Spleen (tissue), 7 donors: ENCODE measurements around the gene BUB1B.

ENCODE experiments used
- CTCF ChIP-seq, 11 experiments: fragments of 200-600 bp in 7 of 11; fragments of 450-650 bp in 4 of 11; sonication (generic) in 4 of 11; IDR thresholded peaks in 8 of 11; conservative IDR thresholded peaks in 3 of 11; 1 replicate in 7 of 11; 2 replicates in 4 of 11; pipeline versions ENCODE4 v1.4.0 to v1.8.0; 2016 to 2021; ENCODE audit warnings: antibody characterized with exemption in 11 of 11, inconsistent platforms in 4 of 11, mild to moderate bottlenecking in 1 of 11
- POLR2A ChIP-seq, 3 donors: fragments of 450-650 bp; IDR thresholded peaks; one replicate each; pipeline ENCODE4 v1.5.1; 2017; ENCODE audit warnings: antibody characterized with exemption in 3 of 3, mild to moderate bottlenecking in 1 of 3
- POLR2AphosphoS5 ChIP-seq, 3 donors: sonication (generic); formaldehyde crosslinking; IDR thresholded peaks; one replicate each; pipeline ENCODE4 v1.5.1; 2017; ENCODE audit warnings: antibody characterized with exemption in 3 of 3
- donor health status: DM: no; HTN: no; CAD: no; lungs with moderate emphysema.
- donor health status: DM: no; HTN: no; CAD: no.
- donor health status: DM: no; HTN: no; CAD: no.

- TF ChIP-seq CTCF (IDR thresholded peaks at IDR 0.05 in 8 of 11, conservative IDR thresholded peaks at IDR 0.05 in 3 of 11) (no peak), POLR2A (IDR thresholded peaks at IDR 0.05) (no peak), POLR2AphosphoS5 (IDR thresholded peaks at IDR 0.05) (no peak)
Measured at GRCh38 chr15:40256638-40257235, 95.9 kb downstream of the BUB1B start.
